Thymus (tissue), 14 donors: Measurements from ENCODE around the gene RET. TPM values are rescaled to one million over a fixed set of nuclear protein-coding genes. Genes with fewer than 3 reads are reported as not detected.

Experiments used
- DNase-seq, 9 donors: peaks; one replicate each; pipeline ENCODE4 v3.0.0-alpha.2; 2013; ENCODE audit warnings: low spot score in 9 of 9, low read depth in 6 of 9, missing footprints in 1 of 9
- H3K27ac ChIP-seq, 2 donors: one replicate each; pipeline ENCODE4 v1.5.1; 2013; ENCODE audit warnings: control low read depth in 1 of 2, low read depth in 1 of 2, low read length in 1 of 2, mild to moderate bottlenecking in 1 of 2, moderate library complexity in 1 of 2
- H3K27me3 ChIP-seq, 2 donors: one replicate each; pipeline ENCODE4 v1.5.1; 2013; ENCODE audit warnings: low read length in 1 of 2; ENCODE audit not compliant: control insufficient read depth in 2 of 2, insufficient read depth in 1 of 2
- H3K36me3 ChIP-seq, 2 donors: one replicate each; pipeline ENCODE4 v1.5.1; 2013; ENCODE audit warnings: low read length in 1 of 2, mild to moderate bottlenecking in 1 of 2, moderate library complexity in 1 of 2; ENCODE audit not compliant: control insufficient read depth in 2 of 2, insufficient read depth in 2 of 2
- H3K4me1 ChIP-seq, 2 donors: one replicate each; pipeline ENCODE4 v1.5.1; 2013; ENCODE audit warnings: low read length in 2 of 2; ENCODE audit not compliant: control insufficient read depth in 2 of 2, insufficient read depth in 2 of 2
- H3K4me3 ChIP-seq, 2 donors: one replicate each; pipeline ENCODE4 v1.5.1; 2013; ENCODE audit warnings: low read length in 2 of 2, control low read depth in 1 of 2, mild to moderate bottlenecking in 1 of 2
- H3K9me3 ChIP-seq, 2 donors: one replicate each; pipeline ENCODE4 v1.5.1; 2013; ENCODE audit warnings: low read length in 1 of 2, mild to moderate bottlenecking in 1 of 2; ENCODE audit not compliant: control insufficient read depth in 2 of 2, insufficient read depth in 1 of 2
- WGBS: extraction: QIAGEN DNeasy Blood & Tissue Kit; methylation state at CpG from one replicate; pipeline ENCODE4 v1.1.7; 2013; 5-methylcytosine and 5-hydroxymethylcytosine counted together
- long read RNA-seq, 10 donors: transcript quantifications; one replicate each; lab custom pipeline, GENCODE V29; 2026
- polyA plus RNA-seq: library from polyadenylated mRNA; stranded (reverse); fragments of 200-250 nt; gene quantifications from one replicate; pipeline ENCODE4 v1.2.3, GENCODE V29; 2013
- total RNA-seq: library from RNA; stranded (reverse); fragments of 120-200 nt; gene quantifications from one replicate; pipeline ENCODE4 v1.2.4, GENCODE V29; 2013
- donor health status: healthy.

The RET gene
- 0.33 TPM for total RNA-seq
- 0.37 TPM for polyA plus RNA-seq
- long read RNA-seq, donor 1: 0 reads
- long read RNA-seq, donor 2: 0 reads
- long read RNA-seq, donor 3: 0 reads
- long read RNA-seq, donor 4: 0 reads
- long read RNA-seq, donor 5: 0 reads
- long read RNA-seq, donor 6: 0 reads
- long read RNA-seq, donor 7: 0 reads
- long read RNA-seq, donor 8: 0 reads
- long read RNA-seq, donor 9: 0 reads
- long read RNA-seq, donor 10: 0 reads

DNA sequence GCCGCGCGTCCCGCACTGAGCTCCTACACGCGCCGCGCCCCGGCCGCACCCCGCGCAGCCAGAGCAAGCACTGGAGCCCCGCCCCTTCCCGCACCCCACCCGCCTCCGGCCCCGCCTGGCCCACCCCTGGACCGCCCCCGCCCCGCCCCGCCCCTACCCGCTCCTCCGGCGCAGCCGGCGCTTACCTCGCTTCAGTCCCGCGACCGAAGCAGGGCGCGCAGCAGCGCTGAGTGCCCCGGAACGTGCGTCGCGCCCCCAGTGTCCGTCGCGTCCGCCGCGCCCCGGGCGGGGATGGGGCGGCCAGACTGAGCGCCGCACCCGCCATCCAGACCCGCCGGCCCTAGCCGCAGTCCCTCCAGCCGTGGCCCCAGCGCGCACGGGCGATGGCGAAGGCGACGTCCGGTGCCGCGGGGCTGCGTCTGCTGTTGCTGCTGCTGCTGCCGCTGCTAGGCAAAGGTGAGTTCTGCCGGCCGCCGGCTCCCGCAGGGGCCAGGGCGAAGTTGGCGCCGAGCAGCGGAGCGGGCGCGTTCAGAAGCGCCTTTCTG, at the start of gene RET:
TSS of gene RET (plus strand) at position 194 of the 545 bp plus-strand sequence. CDS start at position 384, 190 bp downstream.
- H3K9me3 ChIP-seq: no peaks in the 10 kb centered on the region
- WGBS: under 1% methylated on average over 78 of the region's 78 CpGs
- no peaks in the 10 kb centered on the region for H3K36me3 ChIP-seq
- H3K27ac ChIP-seq: no peak within 1 kb of the TSS
- DNase-seq: no peak
- H3K4me1 ChIP-seq: no peaks in the 10 kb centered on the region
- peak within 1 kb of the TSS in 1 of 2 donors; percentile 29 for H3K4me3 ChIP-seq
- H3K27me3 ChIP-seq: peaks cover 35 to 64% of the 10 kb centered on the region in 2 donors

DNA sequence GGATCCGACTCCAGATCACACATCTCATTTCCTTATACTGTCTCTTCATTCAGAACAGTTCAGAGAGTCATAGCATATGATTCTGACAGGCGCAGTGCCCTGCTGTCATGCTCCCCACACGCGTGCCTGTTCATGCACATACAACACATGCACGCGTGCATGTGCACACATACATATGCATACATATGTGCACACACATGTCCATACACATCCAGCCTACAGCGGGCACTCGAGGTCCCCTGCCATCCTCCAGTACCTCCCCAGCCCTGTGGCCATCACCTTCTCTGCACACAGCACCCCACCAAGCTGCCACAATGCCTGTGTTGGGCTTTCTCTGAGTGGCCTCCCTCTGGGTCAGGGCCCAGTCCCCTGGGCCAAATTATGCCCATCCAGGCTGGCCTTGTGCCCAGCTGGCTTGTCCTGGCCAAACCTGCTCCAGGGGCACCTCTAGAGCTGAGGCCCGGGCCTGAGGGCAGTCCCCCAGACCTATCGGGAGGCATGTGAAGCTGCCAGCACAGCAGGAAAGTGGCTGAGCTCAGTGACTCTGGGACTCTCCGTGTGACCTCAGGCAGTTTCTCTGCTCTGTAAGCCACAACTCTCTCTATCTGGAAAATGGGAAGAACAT, 49.4 kb upstream of the RET start:
- WGBS: 98% methylated on average over 11 of the region's 11 CpGs
- Histone ChIP-seq H3K27ac (no peak overlapping the region), H3K9me3 (no peaks in the 10 kb centered on the region), H3K27me3 (peaks cover 0 to 6% of the 10 kb centered on the region in 2 donors), H3K36me3 (no peaks in the 10 kb centered on the region), H3K4me3 (no peak overlapping the region), H3K4me1 (no peaks in the 10 kb centered on the region)
- no peak for DNase-seq

DNA sequence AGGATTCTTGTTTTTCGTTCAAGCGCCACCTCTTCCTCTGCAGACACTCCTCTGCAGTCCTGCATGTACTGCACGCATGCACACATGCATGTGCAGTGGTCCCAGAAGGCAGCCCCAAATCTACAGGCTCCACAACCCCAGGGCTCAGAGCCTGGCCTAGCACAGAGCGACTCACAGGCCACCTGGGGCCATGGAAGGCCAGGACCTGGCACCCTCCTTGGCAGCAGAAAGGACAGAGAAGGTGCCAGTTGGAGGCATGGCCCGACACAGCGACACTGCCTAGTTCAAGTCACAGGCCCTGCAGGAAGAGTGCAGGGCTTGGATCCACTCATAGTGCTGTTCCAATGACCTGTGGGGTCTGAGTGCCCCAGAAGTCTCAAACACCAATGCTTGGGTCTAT, 48.7 kb upstream of the RET start:
- 98% methylated on average over 6 of the region's 6 CpGs for WGBS
- no peaks in the 10 kb centered on the region for H3K36me3 ChIP-seq
- peaks cover 0 to 6% of the 10 kb centered on the region in 2 donors for H3K27me3 ChIP-seq
- H3K27ac ChIP-seq: no peak overlapping the region
- DNase-seq: no peak
- no peak overlapping the region for H3K4me3 ChIP-seq
- H3K4me1 ChIP-seq: no peaks in the 10 kb centered on the region
- H3K9me3 ChIP-seq: no peaks in the 10 kb centered on the region

DNA sequence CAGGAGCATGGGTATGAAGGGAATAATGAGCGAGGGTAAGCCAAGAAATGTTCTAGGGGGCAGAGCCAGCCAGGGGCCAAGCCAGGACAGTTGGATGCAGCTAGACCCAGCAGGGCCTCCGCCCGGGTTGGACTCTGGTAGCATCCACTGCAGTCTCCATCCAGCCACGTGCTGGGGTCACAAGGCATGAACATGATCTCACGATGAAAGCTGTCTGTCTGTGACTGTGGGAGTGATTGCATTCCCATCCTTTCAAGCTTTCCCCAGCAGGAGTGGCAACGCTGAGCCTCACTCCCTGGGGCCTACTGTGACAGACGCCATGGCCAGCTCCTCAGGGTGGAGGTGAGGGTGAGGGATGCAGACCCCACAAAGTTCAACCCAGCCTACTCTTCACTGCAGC, 47.8 kb upstream of the RET start:
- Histone ChIP-seq H3K36me3 (no peaks in the 10 kb centered on the region), H3K4me3 (no peak overlapping the region), H3K9me3 (no peaks in the 10 kb centered on the region), H3K4me1 (no peaks in the 10 kb centered on the region), H3K27ac (no peak overlapping the region), H3K27me3 (peaks cover 0 to 6% of the 10 kb centered on the region in 2 donors)
- WGBS: 96% methylated on average over 7 of the region's 7 CpGs
- DNase-seq: no peak

DNA sequence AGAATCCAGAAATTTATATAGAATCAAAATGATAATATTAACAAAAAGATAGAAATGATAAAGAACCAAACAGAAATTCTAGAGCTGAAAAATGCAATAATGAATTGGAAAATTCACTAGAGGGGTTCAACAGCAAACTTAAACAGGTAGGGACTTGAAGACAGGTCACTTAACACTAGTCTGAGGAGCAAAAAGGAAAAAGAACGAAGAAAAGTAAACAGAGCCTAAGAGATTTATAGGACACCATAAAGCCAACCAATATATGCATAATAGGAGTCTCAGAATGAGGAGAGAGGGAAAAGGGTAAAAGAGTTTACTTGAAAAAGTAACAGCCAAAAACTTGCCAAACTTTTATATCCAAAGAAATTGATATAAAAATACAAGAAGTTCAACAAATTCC, 44.3 kb upstream of the RET start:
- H3K9me3 ChIP-seq: no peaks in the 10 kb centered on the region
- 95% methylated on average over 1 of the region's 1 CpG for WGBS

DNA sequence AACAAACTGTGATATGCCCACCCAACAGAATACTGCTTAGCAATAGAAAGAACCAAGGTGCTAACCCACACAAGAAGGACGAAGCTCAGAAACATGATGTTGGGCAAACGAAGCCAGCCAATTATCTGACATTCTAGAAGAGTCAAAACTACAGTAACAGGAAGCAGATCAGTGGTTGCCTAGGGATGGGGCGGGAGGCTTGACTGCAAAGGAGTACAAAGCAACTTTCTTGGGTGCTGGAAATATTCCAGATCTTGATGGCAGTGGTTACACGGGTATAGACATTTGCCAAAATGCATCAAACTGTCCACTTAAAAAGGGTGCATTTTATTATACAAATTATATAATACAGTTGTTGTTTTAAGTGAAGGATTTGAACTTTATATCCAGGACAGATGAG, 41.1 kb upstream of the RET start:
- Histone ChIP-seq H3K27me3 (no peaks in the 10 kb centered on the region), H3K27ac (no peak overlapping the region), H3K36me3 (no peaks in the 10 kb centered on the region), H3K4me3 (no peak overlapping the region), H3K9me3 (peaks cover 0 to 1% of the 10 kb centered on the region in 2 donors), H3K4me1 (no peaks in the 10 kb centered on the region)
- no peak for DNase-seq
- WGBS: 26% methylated on average over 4 of the region's 4 CpGs

More for the DNA sequence above, 44.3 kb upstream of the RET start:
- no peaks in the 10 kb centered on the region for H3K27me3 ChIP-seq
- H3K27ac ChIP-seq: no peak overlapping the region
- H3K4me3 ChIP-seq: no peak overlapping the region
- no peaks in the 10 kb centered on the region for H3K36me3 ChIP-seq
- no peak for DNase-seq
- no peaks in the 10 kb centered on the region for H3K4me1 ChIP-seq

DNA sequence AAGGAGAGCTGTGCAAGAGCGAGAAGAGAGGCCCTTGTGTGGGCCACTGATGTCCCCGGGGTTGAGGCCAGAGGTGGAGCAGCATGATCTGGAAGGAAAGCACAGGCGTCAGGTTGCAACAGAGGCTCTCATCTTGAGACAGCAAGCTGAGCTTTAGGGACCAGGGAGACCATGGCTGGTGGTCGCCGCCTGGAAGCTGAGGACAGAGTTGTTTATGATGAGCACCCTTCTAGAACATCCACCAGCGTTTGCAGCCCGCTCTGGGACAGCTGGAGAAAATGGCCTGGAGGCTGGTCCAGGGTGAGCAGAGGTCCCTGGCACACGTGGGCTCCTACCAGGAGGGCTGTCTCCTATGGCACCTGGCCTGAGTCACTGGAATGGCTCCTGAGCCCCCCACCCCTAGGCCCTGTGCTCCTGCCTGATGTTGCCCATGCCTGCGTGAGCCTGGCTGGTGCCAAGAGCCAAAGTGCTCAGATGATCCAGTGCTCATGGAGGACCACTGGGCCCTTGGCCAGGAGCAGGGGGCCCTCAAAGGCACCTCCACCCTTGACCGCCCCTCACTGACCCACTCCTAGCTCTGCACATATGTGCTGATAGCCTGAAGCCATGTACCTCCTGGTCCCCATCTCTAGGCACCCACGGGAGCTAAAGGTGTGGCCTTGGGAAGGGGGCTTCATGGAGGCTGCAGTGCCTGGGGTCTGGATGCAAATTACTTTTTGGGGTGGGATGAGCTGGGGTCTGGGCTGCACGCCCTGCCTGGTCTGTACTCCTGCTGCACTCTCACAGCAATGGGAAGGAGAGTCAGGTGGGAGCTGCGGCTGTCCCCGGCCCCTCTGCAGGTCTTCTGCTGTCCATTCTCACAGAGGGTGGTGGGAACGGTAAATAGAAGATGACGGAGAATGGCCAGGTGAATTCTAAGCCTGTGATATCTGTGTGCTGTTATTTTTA, 40.1 kb upstream of the RET start:
- H3K27ac ChIP-seq: no peak overlapping the region
- peaks cover 0 to 1% of the 10 kb centered on the region in 2 donors for H3K9me3 ChIP-seq
- no peaks in the 10 kb centered on the region for H3K36me3 ChIP-seq
- no peaks in the 10 kb centered on the region for H3K27me3 ChIP-seq
- H3K4me3 ChIP-seq: no peak overlapping the region
- DNase-seq: no peak
- no peaks in the 10 kb centered on the region for H3K4me1 ChIP-seq
- 91% methylated on average over 16 of the region's 16 CpGs for WGBS

DNA sequence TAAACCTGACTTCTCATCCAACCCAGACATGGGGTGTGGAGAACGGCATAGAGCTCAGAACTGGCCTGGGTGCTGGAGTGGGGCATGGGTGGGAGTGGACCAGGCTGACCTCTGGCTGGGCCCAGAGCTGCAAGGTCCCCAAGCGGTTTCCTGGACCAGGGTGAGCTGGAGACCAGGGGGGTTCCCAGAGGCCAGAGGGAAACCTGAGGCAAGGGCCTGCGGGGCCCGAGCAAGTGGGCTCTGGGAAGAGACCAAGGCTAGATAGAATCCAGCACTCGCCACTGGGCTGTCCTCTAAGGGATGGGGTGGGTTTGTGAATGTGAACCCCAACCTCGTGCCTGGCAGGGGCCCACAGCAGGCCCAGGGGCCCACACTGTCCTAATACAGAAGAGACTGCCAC, 39.4 kb upstream of the RET start:
- DNase-seq: no peak
- no peaks in the 10 kb centered on the region for H3K27me3 ChIP-seq
- no peaks in the 10 kb centered on the region for H3K36me3 ChIP-seq
- no peak overlapping the region for H3K4me3 ChIP-seq
- no peaks in the 10 kb centered on the region for H3K4me1 ChIP-seq
- H3K27ac ChIP-seq: no peak overlapping the region
- 93% methylated on average over 6 of the region's 6 CpGs for WGBS
- peaks cover 0 to 1% of the 10 kb centered on the region in 2 donors for H3K9me3 ChIP-seq
